Measurements from ENCODE around the gene RNF138.
"Not testable (repeated sequence)": the region's sequence is repeated elsewhere in the genome, so short reads cannot be mapped to it uniquely, and the experiment has no call there.

The RNF138 gene

DNA sequence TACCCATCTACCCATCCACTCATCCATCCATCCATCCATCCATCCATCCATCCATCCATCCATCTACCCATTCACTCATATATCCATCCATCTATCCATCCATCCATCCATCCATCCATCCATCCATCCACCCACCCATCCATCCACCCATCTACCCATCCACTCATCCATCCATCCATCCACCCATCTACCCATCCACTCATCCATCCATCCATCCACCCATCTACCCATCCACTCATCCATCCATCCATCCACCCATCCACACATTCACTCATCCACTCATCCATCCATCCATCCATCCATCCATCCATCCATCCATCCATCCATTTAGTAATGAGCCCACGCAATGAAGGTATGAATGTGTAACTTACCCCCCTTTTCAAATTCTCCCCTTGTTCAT, 85.1 kb downstream of the RNF138 start:
- not testable (repeated sequence) for FAIRE-seq

DNA sequence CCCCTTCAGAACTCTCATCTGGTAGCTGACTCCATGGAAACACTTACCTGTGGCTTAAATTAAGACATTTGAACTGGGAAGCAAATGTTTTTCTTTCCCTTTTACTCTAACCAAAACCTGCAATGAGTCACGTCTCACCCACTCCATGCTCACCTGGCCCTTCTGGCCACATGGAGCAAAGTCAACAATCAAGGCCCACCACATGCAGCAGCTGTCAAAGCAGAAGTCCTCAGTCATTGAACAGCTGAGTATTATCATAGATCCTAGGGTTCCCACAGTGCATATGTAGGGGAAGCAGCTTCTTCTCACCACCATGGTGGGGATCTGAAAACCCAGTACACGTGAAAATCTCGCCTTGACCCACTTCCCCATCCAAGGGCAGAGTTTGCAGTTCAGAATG, 85.9 kb downstream of the RNF138 start:
- no peak for FAIRE-seq

Data from colon (tissue), 2 donors.